Lung microvascular endothelial cell (primary cell): Measurements from ENCODE around the gene DLG5. TPM values are rescaled to one million over a fixed set of nuclear protein-coding genes. Genes with fewer than 3 reads are reported as not detected.

ENCODE experiments used
- DNase-seq, 2 donors: peaks; one replicate each; pipeline versions ENCODE4 v3.0.0 to v3.0.0-alpha.2; 2010; ENCODE audit warnings: low read depth in 2 of 2
- total RNA-seq: library from RNA; depleted of rRNA; stranded (reverse); fragments of >200 nt; gene quantifications from 2 replicates; pipeline ENCODE4 v1.2.1, GENCODE V29; 2014

The DLG5 gene
- total RNA-seq, 1 donor from 2014 or later = 6.9 TPM

DNA sequence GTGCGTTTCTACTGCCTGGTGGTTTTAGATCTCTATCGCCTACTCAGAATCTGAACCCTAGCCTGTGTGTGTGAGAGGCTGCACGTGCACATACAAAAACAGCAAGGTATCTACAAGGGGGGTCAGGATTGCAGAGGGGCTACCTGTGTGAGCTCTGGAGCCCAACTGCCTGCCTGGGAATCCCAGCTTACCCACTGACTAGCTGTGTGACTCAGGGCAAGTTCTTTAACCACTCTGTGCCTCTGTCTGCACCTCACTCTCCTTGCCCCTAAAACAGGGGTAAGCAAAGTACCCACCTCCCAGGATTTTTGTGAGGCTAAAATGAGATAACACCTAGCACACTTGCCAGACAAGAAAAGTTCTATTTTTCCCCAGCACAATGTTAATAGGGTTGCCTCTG lies 32.5 kb downstream of the DLG5 start:
- no peak for DNase-seq

DNA sequence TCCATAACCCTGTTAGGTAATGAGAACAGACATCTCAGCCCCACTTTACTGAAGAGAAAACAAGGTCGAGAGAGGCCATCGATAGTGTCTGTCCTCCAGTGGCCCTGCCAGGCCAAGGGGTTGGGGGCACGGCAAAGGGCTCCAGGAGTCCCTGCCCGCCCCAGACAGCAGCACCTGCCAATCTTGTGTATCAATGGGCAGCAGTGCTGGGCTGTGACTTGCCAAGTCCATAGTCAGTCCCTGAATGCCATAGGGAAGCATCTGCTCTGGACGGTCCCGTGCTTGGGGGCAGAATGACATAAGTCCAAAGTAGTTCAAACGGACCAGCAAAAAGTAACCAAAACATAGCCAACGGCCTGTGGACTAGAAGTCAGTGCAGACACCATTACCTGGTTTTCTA lies 33.2 kb downstream of the DLG5 start:
- no peak for DNase-seq

DNA sequence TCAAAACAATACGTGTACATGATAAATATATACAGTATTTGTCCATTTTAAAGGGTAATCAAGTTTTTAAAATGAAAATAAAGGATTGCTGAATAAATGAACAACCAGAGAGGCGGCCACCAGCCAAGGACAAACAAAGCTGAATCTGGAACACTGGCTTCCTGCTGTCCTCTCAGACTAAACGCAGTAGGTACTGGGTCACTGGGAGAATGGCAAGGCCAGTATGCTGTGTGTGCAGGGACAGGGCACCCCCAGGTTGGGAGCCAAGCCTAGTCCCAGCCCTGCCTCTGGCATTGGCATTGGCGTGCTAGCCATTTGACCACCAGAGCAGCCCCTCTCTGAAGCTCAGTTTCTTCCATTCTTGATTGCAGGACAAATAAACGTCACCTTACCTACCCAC lies 33.8 kb downstream of the DLG5 start:
- DNase-seq = no peak

DNA sequence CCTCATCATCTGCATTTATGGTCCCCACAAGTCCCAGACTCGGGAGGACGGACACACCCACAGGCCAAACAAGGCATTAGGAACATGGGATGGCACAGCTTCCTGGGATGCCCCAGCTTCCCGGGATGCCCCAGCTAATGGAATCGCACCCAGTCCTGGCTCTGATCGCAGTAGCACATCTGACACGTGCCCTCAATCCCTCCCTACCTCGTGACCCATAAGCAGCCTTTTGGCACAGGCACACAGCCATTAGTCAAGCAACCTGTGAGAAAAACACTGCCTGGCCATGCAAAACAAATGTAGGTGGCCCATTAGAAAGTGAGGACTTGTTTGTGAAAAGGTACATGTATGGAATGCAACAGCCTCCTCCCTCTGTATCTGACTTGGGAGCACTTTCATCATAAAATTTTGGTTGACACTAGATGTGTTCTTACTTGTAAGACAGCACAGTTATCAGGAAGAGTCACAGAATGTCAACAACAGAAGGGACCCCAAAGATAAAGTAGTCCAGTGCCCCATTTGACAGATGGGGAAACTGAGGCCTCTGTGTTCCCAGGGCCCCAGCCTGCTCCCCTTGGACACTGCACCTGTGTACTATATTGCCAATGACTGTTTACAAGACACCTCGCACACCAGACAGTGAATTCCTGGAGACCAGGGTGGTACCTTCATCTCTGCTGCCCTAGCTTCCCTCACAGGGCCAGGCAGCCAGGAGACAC lies 34.4 kb downstream of the DLG5 start:
- no peak for DNase-seq

DNA sequence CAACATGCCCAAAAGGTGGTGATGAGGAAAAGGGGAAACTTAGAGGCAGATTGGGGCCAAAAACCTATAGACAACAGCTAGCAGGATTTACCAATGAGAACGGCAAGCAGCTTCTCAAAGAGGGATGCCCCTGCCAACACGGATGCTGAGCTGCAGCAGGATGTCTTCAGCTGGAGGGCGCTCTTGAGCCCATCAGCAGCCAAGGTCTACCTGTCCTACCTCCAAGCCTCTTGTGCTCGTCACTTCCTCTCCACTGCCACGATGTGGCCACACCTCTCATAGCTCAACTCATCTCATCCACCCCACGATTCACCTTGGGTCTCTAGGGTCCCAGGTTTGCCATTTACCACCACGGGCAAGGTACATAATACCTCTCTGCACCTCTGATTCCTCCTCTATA lies 36.5 kb downstream of the DLG5 start:
- DNase-seq = no peak

DNA sequence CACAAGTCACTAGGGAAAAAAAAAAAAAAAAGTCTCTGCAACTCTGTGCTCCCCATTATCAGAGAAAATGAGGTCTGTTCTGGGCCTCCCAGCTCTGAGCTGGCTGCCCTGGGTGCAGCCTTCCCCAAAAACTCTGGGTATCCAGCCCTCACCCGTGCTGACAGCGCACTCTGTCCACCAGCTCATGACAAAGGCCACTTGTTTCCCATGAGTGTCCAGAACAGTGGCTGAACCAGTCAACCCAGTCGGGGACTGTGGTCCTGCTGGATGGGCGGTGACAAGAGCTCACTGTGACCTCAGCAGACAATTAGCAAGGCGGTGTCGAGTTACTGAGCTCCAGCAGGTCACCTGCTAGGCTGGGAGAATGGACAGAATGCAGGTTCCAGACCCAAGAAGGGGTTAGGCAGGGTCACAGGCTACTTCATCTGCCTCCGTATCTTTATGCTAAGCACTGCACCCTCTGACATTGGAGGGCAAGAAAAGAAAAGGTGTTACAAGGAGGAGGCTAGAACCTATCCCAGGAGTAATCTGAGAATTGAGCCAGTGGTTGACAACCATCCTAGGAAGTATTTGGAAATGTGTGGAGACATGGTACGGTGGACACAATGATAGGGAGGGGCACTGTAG lies 37.2 kb downstream of the DLG5 start:
- no peak for DNase-seq

DNA sequence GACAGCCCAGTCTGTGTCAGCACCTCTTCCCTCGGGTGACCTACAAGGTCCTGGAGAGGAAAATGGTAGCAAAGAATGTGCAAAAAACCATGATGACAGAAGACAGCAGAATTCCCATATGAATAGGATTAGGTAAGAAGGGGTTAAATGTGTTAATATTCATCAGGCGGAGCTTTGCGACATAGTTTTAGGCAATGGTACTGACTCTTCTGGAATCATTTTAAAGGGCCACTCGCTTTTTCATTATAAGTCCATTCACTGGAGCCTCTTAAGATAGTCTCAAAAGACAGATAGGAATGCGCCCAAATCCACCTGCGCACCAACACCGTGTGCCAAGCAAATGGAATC lies 38.2 kb downstream of the DLG5 start:
- no peak for DNase-seq

DNA sequence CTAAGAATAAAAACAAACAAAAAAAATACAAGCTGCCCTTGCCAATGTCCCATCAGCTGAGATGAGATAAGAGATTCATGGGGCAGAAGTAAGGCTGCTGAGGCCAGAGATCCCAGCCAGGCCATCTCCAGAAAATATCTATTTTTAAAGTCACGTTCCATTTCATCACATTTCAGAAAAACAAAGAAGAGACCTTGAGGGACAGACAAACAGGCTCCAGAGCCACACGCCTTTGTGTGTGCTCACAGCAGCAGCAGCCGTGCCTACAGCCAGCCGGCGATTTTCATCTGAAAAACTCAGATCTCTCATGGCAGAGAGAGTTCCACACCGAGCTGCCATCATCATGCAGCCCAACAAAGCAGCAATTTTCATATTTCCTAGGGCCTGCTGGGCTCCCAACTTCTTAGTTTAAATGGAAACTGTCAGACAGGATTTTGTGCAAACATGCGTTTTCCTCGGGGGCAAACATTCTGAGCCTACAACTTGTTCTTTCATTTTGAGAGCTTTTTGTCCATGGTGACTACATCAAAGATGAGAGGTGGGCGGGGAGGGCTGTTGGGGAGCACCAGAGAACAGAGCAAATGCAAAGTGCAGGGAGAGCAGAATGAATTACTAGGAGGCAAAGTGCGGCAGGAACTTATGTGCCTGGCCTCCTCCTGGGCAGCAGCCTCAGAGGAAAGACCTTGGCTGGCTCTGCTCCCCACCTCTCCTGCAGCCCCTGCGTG lies 38.8 kb downstream of the DLG5 start:
- DNase-seq = peak in 1 of 2 donors; percentile 50

DNA sequence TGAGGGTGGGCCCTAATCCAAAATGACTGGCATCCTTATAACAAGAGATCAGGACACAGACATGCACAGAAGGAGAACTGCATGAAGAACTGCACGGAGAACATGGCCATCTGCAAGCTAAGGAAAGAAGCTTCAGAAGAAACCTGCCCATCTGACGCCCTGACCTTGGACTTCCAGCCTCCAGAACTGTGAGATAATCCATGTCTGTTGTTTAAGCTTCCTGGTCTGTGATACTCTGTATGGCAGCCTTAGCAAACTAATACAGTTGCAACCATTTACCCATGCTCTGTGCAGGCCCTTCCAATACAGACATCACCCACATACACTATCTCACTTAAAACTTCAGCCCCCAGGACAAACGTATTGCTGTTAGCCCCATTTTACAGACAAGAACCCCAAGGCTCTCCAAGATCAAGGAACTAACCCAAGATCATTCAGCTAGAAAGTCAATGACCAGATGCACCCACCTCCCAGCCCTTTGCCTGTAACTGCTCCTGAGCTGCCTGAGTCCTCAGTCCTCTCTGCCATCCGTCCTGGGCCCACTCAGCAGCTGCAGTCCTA lies 39.7 kb downstream of the DLG5 start:
- DNase-seq = no peak

DNA sequence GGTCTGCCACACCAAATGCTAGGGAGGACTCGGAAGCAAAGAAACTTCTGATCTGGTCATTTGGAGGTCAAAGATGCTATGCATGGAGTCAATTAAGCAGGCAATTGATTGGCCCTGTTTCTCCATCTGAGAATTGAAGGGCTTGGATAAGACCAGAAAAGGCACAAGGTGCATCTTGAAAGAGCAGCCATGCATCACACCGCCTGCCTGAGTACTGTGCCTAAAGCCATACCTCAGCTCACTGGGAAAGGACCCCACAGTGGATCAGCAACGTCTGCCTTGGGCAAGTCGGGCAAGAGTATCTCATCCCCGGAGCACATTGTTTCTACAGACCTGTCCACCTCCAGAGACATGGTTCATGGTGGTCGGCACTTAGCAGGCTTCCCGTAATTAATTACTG lies 42.4 kb downstream of the DLG5 start:
- DNase-seq = no peak

DNA sequence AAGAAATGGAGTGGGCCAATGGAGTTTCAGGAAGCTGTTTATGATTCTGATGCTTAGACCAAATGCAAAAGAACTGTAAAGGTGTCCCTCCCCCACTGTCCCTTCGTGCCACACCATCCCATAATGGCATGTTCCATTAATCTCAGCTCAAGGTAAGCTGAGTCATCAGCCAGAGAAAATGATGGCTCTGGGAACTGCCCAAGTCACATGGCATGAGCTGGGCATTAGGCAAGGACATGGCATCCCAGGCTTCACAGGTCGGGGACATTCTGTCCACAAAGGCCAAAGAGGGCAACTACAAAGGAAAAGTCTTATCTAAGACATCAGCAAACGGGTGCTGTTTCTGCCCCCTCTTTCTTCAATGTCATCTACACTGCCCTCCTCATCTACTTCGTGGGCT lies 44.9 kb downstream of the DLG5 start:
- no peak for DNase-seq

DNA sequence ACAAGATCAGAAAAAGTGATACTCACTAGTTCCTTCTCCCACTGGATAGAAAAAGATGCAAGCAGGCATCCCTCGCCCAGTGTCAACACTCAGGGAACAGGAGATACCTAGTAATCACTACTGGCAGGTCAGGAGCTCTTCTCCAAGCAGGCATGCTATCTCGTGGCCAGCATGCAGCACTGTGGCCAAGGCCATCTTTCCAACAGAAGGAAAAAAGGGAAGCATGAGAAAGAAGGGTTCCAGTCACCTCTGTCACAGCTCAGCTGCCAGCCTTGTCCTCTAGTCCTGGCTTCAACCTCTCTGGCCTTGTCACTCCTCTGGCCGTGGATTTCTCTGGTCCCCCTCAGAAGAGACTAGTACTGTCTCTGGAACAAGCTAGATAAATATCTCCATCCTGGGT lies 45.3 kb downstream of the DLG5 start:
- DNase-seq = no peak

DNA sequence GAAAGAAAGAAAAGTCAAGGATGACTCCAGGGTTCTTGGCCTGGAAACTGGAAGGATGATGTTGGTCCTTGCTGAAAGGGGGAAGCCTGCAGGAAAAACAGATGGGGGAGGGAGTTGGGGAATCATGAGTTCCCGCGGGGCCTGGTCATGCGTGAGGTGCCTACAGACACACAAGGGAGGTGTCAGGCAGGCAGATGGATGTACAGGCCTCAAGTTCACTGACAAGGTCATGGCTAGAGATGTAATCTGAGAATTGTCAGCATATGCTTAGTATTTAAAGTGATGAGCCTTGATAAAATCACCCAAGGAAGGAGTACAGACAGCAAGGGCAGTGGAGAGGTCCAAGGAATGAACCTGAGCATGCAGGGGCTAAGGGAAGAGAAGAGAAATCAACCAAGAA lies 46.8 kb downstream of the DLG5 start:
- DNase-seq = no peak

DNA sequence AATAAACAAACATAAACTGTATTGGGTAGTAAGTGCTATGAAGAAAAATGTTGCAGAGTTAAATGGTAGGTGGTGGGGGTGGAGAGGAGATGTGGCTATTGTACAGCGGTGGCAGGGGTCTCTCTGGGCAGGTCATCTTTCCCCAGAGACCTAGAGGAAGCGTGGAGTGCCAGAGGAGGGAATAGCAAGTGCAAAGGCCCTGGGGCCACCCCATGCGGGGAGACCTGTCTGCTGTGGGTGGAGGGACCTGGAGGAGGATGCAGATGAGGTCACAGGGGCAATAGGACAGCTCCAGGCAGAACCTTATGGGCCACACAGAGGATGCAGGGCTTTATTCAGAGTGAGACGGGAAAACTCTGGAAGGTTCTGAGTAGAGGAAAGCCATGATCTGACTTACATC lies 47.5 kb downstream of the DLG5 start:
- DNase-seq = no peak

DNA sequence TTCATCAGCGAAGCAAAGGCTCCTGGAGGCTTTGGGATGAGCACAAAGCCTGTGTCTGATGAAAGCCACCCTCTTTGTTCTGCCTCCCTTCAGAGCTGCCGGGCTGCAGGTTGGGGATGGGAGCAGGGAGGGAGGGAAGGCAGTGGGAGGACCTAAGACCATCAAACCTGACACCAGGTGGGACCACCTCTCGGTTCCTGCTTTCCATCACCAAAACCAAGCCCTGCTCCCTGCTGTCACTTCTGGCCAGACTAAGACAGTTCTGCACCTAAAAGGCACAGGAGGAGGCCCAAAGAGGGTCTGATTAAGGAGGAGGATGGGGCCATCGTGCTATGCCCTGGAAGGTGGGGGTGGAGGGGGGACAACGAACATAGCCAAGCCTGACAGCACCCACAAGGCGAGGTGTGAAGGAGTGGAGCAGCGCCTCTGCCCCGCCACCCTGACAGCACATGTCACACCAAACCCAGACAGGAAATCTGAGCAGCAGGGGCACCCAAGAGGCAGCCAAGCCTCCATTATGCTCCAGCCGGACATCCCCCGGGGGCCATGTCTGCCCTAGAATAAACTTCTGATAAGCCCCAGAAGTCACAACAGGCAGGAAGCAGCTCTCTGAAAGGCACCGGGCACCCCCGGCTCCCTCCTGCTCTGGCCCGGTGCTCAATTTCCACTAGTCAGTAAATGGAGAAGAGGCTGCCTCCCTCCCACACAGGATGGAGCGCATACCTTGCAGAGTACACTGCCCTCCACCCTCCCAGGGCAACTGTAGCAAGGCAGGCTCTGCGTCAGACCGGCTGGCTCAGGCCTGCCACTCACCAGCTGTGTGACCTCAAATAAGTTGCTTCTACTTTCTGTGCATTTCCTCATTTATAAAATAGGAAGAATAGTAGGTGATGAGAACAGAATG lies 48.9 kb downstream of the DLG5 start:
- DNase-seq = peak; percentile 43 to 78

DNA sequence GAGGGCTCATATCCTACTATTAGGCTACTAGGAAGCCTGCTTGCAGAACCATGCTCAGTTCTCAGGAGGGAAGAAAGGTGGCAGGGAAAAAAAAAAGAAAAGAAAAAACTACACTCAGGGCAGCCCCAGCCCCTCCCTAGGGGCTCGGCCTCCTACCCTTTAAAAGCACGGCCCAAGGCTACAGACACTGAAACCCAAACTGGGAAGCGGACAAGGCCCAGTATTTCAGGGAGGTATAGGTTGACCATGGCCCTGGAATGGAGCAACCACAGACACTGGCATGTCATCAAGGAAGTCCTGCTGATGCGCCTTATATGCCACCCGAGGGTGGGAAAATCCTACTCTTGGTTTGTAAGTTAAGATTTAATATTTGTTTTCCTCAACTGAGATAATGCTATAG lies 50.8 kb downstream of the DLG5 start:
- DNase-seq = no peak

DNA sequence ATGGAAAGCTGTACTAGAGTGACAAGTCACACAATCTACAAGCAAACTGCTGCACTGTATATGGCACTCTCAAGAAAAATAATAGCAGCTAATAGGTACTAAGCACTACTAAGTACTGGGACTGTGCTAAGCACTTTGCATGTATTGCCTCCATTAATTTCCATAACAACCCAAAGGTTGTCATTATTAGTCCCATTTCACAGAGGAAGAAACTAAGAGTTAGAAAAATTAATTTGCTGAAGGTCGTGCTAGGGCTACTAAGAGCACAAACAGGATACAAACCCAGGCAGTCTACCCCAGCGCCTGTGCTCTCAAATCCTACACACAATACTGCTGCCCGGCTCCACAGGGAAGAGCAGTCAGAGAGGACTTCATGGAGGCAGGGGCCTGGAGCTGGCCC lies 51.7 kb downstream of the DLG5 start:
- DNase-seq = no peak

DNA sequence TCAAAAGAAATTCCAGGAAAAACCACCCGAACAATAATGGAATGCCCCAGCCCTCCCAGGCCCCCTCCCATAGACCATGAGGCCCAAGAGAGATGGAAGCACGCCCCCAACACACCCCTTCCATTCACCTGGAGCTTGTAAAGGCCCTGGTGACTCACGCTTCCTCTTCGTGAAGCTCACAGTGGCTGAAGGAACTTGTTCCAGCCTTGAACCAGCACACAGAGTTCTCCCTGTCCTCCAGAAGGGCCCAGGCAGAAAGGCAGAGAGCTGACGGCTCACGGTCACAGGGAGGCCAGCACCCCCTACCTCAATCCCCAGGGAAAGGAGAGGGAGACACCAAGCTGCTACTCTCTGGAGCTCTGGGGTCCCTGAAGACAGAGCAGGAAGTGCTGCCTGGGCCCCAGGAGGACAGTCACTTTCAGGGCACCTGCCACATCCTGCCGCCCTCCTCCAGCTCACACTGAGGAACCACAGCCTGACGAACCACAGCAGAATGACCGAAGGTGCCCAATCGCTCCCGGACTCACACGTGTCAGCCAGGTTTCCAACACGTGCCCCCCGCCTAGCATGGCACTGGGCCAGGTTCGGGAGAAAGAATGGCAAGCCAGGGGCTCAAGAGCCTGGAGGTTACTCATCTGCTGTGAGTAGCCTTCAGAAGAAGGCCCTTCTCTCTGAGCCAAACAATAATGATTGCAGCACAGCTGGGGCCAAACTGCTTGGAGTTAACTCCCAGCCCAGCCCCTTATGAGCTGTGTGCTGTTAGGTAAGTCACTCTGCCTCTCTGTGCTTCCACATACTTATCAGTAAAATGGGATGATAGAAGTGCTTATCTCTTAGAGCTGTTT lies 52.8 kb downstream of the DLG5 start:
- peak; percentile 67 to 77 for DNase-seq

DNA sequence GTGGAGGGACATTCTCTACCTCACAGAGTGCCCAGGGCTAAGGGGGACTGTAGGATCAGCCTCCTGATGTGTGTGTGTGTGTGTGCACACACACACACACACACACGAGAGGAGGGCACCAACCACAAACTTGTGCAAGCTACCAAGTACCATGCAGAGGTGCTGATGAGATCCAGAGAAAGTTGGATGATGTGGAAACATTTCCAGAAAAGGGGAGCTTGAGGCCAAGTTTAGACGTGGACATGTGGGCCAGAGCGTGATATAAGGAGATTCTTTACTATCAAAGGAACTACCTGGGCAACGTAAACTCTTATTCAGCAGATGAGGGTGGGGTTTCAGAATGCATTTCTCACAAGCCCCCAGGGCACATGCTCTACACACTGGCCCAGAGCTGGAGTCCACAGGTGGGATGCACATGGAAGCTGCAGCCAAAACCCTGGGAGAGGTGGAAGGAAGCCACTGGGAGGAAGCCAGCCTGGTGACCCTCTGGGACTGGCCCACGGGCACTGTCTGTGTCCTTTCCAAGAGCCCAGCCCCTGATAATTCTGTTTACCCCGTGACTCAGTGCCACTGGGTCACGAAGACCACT lies 53.5 kb downstream of the DLG5 start:
- DNase-seq = no peak
